Measurements from ENCODE around the gene ZNF277. TPM values are rescaled to one million over a fixed set of nuclear protein-coding genes. Genes with fewer than 3 reads are reported as not detected.

Gene ZNF277
- total RNA-seq, 1 experiment from 2014 or later, result 29.7 TPM

DNA sequence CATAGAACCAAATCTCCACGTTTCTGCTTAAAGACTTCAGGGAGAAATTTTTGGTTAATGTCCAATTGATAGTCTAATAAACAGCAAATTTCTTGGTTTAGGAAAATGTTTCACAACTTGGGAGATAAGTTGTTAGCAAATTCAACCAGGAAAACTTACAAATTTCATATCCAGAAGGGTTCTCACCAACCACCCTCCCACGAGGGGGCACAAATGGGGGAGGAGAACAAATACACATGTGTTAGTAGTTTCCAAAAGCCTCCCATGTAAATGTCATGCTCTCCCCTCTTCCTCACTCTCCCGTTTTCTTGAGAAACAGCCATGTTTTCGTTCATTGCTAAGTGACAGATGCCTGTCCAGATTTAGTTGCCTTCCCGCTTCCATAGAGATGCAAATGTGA is 10.8 kb upstream of the ZNF277 start:
- H3K9me3 ChIP-seq (replicated peaks), result no peaks in the 10 kb centered on the region
- peaks cover 2% of the 10 kb centered on the region; the same call in 1 of the 2 replicates for H3K4me1 ChIP-seq
- no peak overlapping the region for H3K27ac ChIP-seq
- H3K27me3 ChIP-seq, result no peaks in the 10 kb centered on the region
- DNase-seq, result no peak
- no peaks in the 10 kb centered on the region for H3K36me3 ChIP-seq
- no peak overlapping the region for H3K4me3 ChIP-seq

DNA sequence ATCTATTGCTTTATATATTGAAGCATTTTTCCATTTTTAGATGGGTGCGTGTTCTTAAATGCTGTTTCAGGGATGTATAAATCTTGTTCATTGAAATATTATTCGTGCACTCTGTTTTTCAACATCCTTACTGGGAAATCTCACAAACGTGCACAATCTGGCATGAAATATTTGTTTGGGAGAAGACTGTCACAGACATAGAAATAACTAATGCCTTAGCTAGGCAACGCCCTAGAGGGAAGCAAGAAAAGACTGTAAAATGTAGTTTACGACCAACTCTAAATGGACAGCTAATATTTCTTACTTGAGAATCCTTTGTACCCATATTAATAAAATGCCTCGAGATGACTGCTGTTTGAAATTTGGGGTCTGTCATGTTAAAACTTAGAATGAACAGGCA is 9.2 kb upstream of the ZNF277 start:
- no peak for DNase-seq
- no peaks in the 10 kb centered on the region for H3K36me3 ChIP-seq
- peaks cover 2% of the 10 kb centered on the region; the same call in 1 of the 2 replicates for H3K4me1 ChIP-seq
- H3K4me3 ChIP-seq, result no peak overlapping the region
- H3K27ac ChIP-seq, result no peak overlapping the region
- no peaks in the 10 kb centered on the region for H3K27me3 ChIP-seq
- H3K9me3 ChIP-seq (replicated peaks), result no peaks in the 10 kb centered on the region

DNA sequence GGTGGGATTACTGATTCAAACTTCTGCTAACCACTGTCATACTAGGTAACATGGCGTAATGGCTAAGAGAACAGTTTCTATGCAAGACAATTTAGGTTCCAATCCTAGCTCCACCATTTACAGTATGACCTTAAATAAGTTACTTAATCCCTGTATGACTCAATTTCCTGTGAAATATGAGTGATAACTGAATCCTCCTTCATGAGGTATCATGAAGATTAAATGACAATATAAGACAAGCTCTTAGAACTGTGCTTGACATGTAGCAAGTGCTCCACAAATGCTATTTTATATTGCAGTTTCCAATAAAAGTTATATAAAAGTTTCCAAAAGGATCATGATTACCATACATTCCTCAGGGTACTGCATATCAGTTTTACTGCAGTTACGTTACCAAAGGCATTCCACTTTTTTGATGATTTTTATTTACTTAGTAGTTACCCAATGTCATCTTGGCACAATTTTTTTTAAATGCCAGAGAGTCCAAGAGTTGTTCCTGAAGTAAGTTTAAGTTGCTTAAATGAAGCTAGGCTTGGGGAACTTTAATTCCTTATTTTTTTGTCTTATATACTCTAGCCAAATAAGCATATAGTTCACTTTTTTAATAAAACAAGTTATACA is 7.3 kb upstream of the ZNF277 start:
- Histone ChIP-seq H3K27me3 (no peaks in the 10 kb centered on the region), H3K27ac (no peak overlapping the region), H3K4me1 (peaks cover 2% of the 10 kb centered on the region; the same call in 1 of the 2 replicates), H3K36me3 (no peaks in the 10 kb centered on the region), H3K9me3 (replicated peaks) (no peaks in the 10 kb centered on the region), H3K4me3 (no peak overlapping the region)
- no peak for DNase-seq

DNA sequence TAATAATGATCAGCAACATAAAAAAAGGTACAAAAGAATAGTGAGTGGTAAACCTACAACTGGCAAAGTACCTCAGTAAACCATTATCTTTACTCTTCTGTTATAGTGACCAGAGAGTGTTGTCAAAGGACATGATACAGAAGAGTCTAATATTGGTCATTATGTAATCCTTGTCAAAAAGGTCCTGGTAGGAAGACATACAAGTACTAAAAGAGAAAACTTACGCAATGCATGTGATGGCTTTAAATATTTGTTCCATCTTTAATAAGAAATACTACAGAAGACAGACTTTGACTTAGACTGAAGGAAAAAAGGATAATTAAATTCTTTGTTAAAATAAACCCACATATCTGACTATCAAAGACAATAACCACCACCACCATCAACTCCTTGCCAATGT is 6.8 kb upstream of the ZNF277 start:
- Histone ChIP-seq H3K36me3 (no peaks in the 10 kb centered on the region), H3K4me1 (peaks cover 2% of the 10 kb centered on the region; the same call in 1 of the 2 replicates), H3K9me3 (replicated peaks) (no peaks in the 10 kb centered on the region), H3K27me3 (no peaks in the 10 kb centered on the region), H3K4me3 (no peak overlapping the region), H3K27ac (no peak overlapping the region)
- DNase-seq, result no peak

DNA sequence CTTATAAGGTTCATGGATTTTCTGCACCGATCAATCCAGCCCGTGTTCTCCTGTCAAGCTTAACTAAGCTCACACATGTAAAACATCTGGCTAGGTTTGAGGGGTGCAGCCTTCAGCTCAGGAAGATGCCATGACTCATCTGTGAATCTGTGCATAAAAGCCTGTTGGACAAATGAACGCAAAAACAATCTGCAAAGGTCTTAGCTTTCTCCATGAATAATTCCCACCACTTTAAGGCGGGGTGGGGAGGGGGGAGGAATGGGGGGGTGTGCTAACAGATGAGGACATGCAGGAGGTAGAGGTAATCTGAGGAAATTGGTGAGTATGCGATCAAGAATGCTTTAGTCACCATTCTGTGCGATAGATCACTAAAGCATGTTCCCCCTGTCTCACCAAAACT is 5.1 kb upstream of the ZNF277 start:
- no peak for DNase-seq
- H3K9me3 ChIP-seq (replicated peaks), result no peaks in the 10 kb centered on the region

DNA sequence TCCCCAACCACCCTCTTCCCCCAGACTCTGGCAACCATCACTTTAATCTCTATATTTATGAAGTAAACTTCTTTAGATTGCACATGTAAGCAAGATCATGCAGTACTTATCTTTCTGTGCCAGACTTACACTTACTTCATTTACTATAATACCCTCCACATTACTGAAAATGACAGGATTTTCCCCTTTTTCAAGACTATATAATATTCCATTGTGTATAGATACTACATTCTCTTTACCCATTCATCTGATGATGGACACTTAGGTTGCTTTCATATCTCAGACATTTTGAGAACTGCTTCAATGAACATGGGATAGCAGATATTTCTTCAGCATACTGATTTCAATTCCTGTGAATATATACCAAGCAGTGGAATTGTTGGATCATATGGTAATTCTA is 4.7 kb upstream of the ZNF277 start:
- Histone ChIP-seq H3K36me3 (no peaks in the 10 kb centered on the region), H3K4me3 (no peak overlapping the region), H3K27me3 (no peaks in the 10 kb centered on the region), H3K27ac (no peak overlapping the region), H3K4me1 (peaks cover 2% of the 10 kb centered on the region; the same call in 1 of the 2 replicates), H3K9me3 (replicated peaks) (no peaks in the 10 kb centered on the region)
- DNase-seq, result no peak

More for the DNA sequence above, 5.1 kb upstream of the ZNF277 start:
- Histone ChIP-seq H3K27me3 (no peaks in the 10 kb centered on the region), H3K4me3 (no peak overlapping the region), H3K4me1 (peaks cover 2% of the 10 kb centered on the region; the same call in 1 of the 2 replicates), H3K27ac (no peak overlapping the region), H3K36me3 (no peaks in the 10 kb centered on the region)

DNA sequence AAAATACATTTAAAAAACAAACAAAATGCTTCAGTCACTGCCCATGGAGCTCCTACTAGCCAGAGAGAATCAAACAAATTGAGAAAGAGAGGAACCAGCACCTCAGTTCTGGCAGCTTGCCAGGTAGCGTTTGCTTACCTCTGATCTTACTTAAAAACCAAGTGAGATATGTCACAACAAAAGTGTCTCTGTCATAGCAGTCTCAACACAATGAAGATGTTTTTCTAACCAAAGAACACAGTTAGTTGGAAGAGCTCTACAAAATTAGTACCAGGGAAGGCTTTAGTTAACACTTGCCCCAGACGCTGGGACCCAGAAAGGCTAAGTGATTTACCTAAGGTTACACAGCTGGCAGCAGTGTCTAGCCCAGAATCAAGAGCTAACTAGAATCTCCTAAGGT is 3.7 kb upstream of the ZNF277 start:
- no peaks in the 10 kb centered on the region for H3K9me3 ChIP-seq (replicated peaks)
- no peaks in the 10 kb centered on the region for H3K27me3 ChIP-seq
- no peak overlapping the region for H3K27ac ChIP-seq
- H3K36me3 ChIP-seq, result no peaks in the 10 kb centered on the region
- H3K4me1 ChIP-seq, result peaks cover 2% of the 10 kb centered on the region; the same call in 1 of the 2 replicates
- DNase-seq, result peak in 1 of 2 experiments; percentile 31
- no peak overlapping the region for H3K4me3 ChIP-seq

DNA sequence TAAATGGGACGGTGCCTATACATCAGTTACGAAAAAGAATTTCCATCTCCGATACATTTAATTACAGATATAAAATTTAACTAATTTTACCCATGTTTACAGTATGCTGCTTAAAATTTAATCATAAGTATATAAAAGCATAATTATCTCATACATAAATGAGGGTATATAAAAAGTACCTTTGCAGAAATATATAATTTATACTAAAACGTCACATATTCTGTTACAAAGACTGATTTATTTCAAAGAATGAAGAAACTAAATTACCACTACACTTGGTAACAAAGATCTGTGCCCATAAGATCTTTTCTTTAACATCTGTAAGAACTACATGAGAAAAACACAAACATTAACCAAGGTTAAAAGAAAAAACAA is 3.1 kb upstream of the ZNF277 start:
- no peaks in the 10 kb centered on the region for H3K27me3 ChIP-seq
- no peak for DNase-seq
- no peaks in the 10 kb centered on the region for H3K36me3 ChIP-seq
- H3K27ac ChIP-seq, result no peak overlapping the region
- no peaks in the 10 kb centered on the region for H3K9me3 ChIP-seq (replicated peaks)
- H3K4me1 ChIP-seq, result peaks cover 2% of the 10 kb centered on the region; the same call in 1 of the 2 replicates
- H3K4me3 ChIP-seq, result peak overlapping the region; percentile 83

DNA sequence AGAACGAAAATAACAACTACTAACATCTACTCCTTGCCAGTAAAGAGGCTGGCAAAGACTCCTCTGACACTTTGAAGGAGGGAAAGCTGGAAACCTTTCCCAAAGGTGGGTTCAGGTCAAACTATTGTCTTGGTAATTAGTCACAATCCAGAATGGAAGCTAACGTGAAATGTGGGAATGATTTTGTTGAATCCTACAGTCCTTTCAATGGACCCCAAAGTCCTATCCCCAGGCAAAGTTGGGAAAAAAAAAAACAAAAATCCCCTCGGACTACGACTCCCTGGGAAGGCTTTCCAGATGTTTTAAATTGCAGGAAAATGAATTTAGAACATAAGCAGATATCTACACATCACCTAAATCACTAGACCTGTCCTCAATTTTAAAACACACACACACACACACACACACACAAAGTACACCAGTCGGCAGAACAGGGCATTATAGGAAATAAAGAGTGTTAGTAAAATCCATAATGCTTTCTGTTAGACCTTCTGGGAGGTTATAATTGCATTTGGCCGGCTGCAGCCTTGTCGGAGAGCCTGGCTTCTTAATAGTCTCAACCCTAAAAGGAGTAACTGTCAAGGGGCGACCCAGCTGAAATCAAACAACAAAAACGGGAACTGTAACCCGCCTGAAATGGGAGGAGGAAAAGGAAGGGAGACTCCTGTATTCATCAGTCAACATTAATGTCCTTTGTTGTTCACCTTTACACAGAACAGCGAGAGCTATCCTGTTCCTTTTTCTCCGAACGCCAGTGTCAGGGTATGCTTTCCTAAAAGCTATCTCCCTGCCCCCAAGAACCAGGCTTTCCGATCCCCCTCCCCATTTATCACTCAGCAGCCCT is 1.8 kb upstream of the ZNF277 start:
- no peaks in the 10 kb centered on the region for H3K36me3 ChIP-seq
- no peaks in the 10 kb centered on the region for H3K27me3 ChIP-seq
- peak overlapping the region; percentile 83 for H3K4me3 ChIP-seq
- H3K27ac ChIP-seq, result peak overlapping the region; percentile 31; the same call in 1 of the 2 replicates
- peak; percentile 22 to 59 for DNase-seq
- H3K4me1 ChIP-seq, result no peaks in the 10 kb centered on the region
- H3K9me3 ChIP-seq (replicated peaks), result no peaks in the 10 kb centered on the region

DNA sequence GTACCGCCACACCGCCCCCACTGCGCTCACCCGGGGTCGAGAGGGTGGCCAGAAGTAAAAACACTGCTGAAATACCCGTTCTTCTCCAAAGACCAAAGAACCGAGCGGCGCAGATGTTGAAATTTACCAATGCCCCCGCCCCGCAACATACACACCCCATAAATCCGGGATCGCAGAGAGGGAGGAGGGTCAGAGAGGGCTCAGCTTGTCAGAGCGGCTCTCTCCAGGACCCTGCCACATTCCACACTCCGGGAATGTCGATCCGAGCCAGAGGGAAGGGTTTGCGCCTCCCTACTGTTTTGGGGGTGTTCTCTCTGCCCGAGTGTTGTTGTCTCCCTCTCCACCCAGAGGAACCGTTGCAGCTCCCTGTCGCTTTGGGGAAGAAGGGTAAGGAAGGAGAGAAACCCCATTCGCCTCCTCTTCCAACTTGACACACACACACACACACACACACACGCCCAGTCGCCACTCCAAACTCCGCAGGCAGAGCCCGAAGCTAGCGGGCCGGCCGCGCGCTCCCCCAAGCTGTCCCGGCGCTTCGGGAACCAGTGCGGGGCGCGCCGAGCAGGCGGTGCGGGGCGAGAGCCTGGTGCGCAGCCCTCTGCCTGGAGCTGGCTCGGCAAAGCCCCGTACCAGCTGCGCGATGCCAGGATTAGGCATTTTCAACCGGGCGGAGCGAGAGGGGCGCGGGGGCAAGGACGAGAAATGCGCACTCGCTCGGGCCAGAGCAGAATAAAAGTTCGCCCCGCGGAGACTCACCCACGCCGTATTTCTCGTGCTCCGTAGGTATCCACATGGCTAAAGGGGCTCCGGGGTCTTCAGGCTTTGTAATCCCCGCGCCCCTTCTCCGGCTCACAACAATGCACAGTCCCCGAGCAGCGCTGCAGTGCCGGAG is 905 bp upstream of the ZNF277 start:
- H3K27me3 ChIP-seq, result no peaks in the 10 kb centered on the region
- peak; percentile 67 to 70 for DNase-seq
- H3K36me3 ChIP-seq, result no peaks in the 10 kb centered on the region
- no peaks in the 10 kb centered on the region for H3K4me1 ChIP-seq
- H3K4me3 ChIP-seq, result peak overlapping the region; percentile 83
- peak overlapping the region; percentile 31 for H3K27ac ChIP-seq
- H3K9me3 ChIP-seq (replicated peaks), result no peaks in the 10 kb centered on the region

DNA sequence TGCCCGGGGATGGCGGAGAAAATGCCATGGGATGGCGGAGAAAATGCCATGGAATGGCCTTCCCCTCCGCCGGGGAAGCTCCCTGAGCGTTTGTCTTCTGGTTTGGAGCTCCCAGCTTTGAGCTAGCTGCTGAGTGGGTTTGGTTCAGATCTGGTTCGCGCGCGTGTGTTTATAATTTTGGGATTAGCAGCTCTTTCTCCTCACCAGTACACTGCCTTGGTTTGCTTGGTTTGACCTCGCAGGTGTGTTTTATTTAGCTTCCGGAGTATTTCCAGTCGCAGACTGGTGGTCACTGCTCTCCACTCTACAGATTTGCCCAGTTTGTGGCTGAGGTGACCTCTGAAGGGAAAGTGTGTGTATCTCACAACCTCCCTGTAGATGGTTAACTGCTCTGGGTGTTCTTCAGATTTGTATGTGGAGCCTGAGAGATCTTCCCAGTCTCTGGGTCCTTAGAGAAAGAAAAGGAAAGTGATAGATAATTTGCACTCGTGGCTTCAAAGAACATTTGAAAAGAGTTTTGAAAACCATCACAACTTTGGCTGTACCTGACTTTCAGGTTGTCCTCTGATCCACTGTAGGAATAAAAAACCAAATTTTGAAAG is 597 bp downstream of the ZNF277 start:
- no peaks in the 10 kb centered on the region for H3K4me1 ChIP-seq
- H3K9me3 ChIP-seq (replicated peaks), result no peaks in the 10 kb centered on the region
- no peaks in the 10 kb centered on the region for H3K36me3 ChIP-seq
- DNase-seq, result peak in 1 of 2 experiments; percentile 44
- no peaks in the 10 kb centered on the region for H3K27me3 ChIP-seq
- peak overlapping the region; percentile 83 for H3K4me3 ChIP-seq
- H3K27ac ChIP-seq, result peak overlapping the region; percentile 39

DNA sequence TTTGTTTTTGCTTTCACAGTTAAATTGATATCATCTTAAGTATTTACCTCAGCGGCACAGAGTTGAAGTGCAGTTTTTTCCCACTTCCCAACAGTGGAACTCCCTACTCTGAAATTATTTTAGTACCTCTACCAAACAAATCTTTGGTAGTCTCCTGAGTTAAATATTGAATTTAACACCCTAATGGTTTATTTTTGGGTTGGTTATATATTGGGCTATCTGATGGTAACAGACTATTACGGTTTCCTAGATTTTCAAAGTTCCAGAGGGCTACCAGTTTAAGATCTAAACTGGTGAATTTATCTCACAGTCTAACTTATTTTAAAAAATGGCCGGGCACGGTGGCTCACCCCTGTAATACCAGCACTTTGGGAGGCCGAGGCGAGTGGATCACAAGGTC is 1.3 kb downstream of the ZNF277 start:
- Histone ChIP-seq H3K9me3 (replicated peaks) (no peaks in the 10 kb centered on the region), H3K36me3 (no peaks in the 10 kb centered on the region), H3K27ac (no peak overlapping the region), H3K4me1 (no peaks in the 10 kb centered on the region), H3K4me3 (no peak overlapping the region), H3K27me3 (no peaks in the 10 kb centered on the region)
- no peak for DNase-seq

DNA sequence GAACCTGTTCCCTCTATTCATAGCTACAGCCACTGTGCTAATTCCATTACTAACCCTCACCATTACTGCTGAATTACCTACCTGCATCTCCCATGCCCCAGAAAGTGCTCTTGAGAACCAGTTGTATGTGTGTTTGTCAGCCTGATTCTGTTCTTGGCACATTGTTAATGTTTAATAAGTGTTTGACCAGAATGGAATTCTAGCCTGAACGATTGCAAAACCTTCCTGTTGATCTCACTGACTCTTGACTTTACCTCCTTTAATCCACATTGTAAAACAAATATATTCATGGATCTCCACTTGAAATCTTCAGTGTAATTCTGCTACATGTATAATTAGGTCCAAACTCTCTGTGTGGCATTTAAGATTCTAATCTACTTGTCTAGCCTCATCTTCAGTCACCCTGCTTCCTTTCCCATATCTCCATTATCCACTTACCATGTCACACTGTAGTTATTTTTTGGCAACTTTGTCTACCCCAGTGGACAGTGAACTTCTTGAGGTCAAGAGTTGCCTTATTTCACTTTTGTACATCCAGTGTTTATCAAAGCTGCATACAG is 4.9 kb downstream of the ZNF277 start:
- DNase-seq, result no peak
- Histone ChIP-seq H3K27me3 (no peaks in the 10 kb centered on the region), H3K36me3 (no peaks in the 10 kb centered on the region), H3K9me3 (replicated peaks) (no peaks in the 10 kb centered on the region), H3K27ac (no peak overlapping the region), H3K4me3 (no peak overlapping the region), H3K4me1 (no peaks in the 10 kb centered on the region)

DNA sequence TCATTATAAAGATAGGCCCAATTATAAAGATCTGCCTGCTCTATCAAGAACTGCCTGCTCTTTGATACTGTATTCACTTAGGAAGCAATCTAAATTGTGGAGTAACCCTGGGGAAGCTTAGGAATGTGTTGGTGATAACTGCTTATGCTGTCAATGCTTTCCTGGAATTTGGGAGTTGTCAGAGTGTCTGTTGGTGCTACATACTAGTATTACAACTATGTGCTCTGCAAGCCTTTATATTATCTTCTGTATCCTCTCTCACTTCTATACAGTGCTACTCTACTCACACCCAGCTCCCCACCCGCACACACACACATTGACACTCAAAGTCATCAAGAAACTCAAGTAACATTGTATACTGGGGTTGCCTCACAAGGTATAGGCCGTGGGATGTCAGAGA is 6.1 kb downstream of the ZNF277 start:
- Histone ChIP-seq H3K4me3 (no peak overlapping the region), H3K9me3 (replicated peaks) (no peaks in the 10 kb centered on the region), H3K27ac (no peak overlapping the region), H3K4me1 (no peaks in the 10 kb centered on the region), H3K27me3 (no peaks in the 10 kb centered on the region), H3K36me3 (0 out of 2 replicates have a peak, but pooled peaks cover 2% of the 10 kb centered on the region)
- no peak for DNase-seq

Data from SJCRH30 (cell line).